Measurements from ENCODE around the gene VSNL1. TPM values are rescaled to one million over a fixed set of nuclear protein-coding genes. Genes with fewer than 3 reads are reported as not detected.

Gene VSNL1
- total RNA-seq, 2 donors from 2014 or later: not detected

DNA sequence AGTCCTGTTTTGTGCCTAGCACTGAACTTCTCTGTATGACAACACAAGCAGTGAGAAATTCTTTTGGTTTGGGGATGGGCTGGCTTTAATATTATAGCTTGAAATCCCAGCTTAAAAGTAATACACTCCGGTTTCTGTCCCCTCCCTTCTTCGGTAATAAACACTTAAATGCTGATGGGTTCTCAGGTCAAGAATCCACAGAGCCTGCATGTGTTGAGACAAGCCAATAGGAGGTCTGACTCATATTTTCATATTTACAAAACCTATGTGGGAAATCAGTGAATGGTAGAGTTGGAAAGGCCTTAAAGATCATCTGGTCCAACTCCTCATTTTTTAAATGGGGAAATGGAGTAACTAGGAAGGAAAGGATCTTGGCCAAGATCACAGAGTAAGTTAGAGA lies 47.5 kb downstream of the VSNL1 start:
- TF ChIP-seq, protein P1, sequence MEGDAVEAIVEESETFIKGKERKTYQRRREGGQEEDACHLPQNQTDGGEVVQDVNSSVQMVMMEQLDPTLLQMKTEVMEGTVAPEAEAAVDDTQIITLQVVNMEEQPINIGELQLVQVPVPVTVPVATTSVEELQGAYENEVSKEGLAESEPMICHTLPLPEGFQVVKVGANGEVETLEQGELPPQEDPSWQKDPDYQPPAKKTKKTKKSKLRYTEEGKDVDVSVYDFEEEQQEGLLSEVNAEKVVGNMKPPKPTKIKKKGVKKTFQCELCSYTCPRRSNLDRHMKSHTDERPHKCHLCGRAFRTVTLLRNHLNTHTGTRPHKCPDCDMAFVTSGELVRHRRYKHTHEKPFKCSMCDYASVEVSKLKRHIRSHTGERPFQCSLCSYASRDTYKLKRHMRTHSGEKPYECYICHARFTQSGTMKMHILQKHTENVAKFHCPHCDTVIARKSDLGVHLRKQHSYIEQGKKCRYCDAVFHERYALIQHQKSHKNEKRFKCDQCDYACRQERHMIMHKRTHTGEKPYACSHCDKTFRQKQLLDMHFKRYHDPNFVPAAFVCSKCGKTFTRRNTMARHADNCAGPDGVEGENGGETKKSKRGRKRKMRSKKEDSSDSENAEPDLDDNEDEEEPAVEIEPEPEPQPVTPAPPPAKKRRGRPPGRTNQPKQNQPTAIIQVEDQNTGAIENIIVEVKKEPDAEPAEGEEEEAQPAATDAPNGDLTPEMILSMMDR (IDR thresholded peaks at IDR 0.05): no peak
- no peaks in the 10 kb centered on the region for H3K27me3 ChIP-seq (replicated peaks; ENCODE audit: insufficient read depth)
- DNase-seq (ENCODE audit: low spot score) (no peak), ATAC-seq (ENCODE audit: insufficient number of reproducible peaks, low FRiP score, low read depth) (no peak)
- H3K36me3 ChIP-seq: no peaks in the 10 kb centered on the region
- no peaks in the 10 kb centered on the region for H3K9me3 ChIP-seq
- no peak overlapping the region for H3K27ac ChIP-seq
- H3K4me1 ChIP-seq (ENCODE audit: control insufficient read depth in 1 of 2, low read depth in 2 of 2): no peaks in the 10 kb centered on the region
- H3K4me3 ChIP-seq: no peak overlapping the region

- Histone ChIP-seq H3K4me1 (ENCODE audit: control insufficient read depth in 1 of 2, low read depth in 2 of 2) (peaks cover 6 to 10% of the 10 kb centered on the region in 2 donors), H3K4me3 (no peak overlapping the region), H3K27ac (no peak overlapping the region), H3K9me3 (no peaks in the 10 kb centered on the region), H3K27me3 (replicated peaks; ENCODE audit: insufficient read depth) (no peaks in the 10 kb centered on the region), H3K36me3 (no peaks in the 10 kb centered on the region)
- ATAC-seq (ENCODE audit: insufficient number of reproducible peaks, low FRiP score, low read depth): no peak
- TF ChIP-seq, protein P1 (IDR thresholded peaks at IDR 0.05): no peak
- DNase-seq (ENCODE audit: low spot score): no peak
Observed at GRCh38 chr2:17589406-17590035, 49.0 kb downstream of the VSNL1 start.

DNA sequence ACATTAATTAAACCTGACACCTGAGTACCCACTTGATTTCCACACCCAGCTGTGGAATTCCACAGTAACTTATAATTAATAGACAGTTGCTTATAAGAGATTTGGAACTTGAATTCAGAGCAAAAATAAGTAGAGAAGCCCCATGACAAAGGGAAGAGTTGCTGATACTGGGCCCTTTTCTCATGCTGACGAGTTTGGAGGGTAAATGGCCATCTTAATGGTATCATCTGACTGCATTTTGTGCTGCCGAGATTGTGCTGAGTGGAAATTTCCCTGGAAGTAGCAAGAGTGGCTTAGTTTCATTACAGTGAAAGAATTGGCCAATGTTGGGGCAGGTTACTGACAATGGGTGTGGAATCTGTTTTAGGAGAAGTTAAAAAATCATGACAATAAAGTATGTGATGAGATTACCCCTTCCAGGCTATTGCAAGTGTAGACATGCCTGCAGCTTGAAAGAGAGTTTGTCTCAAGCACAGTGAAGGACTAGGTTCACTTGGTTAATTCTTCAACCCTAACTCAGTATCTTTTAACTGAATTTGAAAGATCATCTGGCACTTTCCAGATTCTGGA lies 49.9 kb downstream of the VSNL1 start:
- DNase-seq (ENCODE audit: low spot score) (no peak), ATAC-seq (ENCODE audit: insufficient number of reproducible peaks, low FRiP score, low read depth) (no peak)
- no peak overlapping the region for H3K4me3 ChIP-seq
- no peaks in the 10 kb centered on the region for H3K36me3 ChIP-seq
- no peaks in the 10 kb centered on the region for H3K9me3 ChIP-seq
- H3K27me3 ChIP-seq (replicated peaks; ENCODE audit: insufficient read depth): no peaks in the 10 kb centered on the region
- H3K27ac ChIP-seq: no peak overlapping the region
- peaks cover 8 to 15% of the 10 kb centered on the region in 2 donors for H3K4me1 ChIP-seq (ENCODE audit: control insufficient read depth in 1 of 2, low read depth in 2 of 2)
- TF ChIP-seq, protein P1 (IDR thresholded peaks at IDR 0.05): no peak

- H3K9me3 ChIP-seq: no peaks in the 10 kb centered on the region
- ATAC-seq (ENCODE audit: insufficient number of reproducible peaks, low FRiP score, low read depth): no peak
- H3K27ac ChIP-seq: no peak overlapping the region
- H3K4me1 ChIP-seq (ENCODE audit: control insufficient read depth in 1 of 2, low read depth in 2 of 2): peaks cover 8 to 15% of the 10 kb centered on the region in 2 donors
- no peaks in the 10 kb centered on the region for H3K36me3 ChIP-seq
- no peak for DNase-seq (ENCODE audit: low spot score)
- no peaks in the 10 kb centered on the region for H3K27me3 ChIP-seq (replicated peaks; ENCODE audit: insufficient read depth)
- TF ChIP-seq, protein P1 (IDR thresholded peaks at IDR 0.05): no peak
- H3K4me3 ChIP-seq: no peak overlapping the region
Observed at GRCh38 chr2:17591846-17592245, 51.4 kb downstream of the VSNL1 start.

- peaks cover 8 to 15% of the 10 kb centered on the region in 2 donors for H3K4me1 ChIP-seq (ENCODE audit: control insufficient read depth in 1 of 2, low read depth in 2 of 2)
- H3K27ac ChIP-seq: no peak overlapping the region
- no peaks in the 10 kb centered on the region for H3K9me3 ChIP-seq
- H3K4me3 ChIP-seq: no peak overlapping the region
- DNase-seq (ENCODE audit: low spot score): no peak
- ATAC-seq (ENCODE audit: insufficient number of reproducible peaks, low FRiP score, low read depth): no peak
- H3K27me3 ChIP-seq (replicated peaks; ENCODE audit: insufficient read depth): no peaks in the 10 kb centered on the region
- TF ChIP-seq, protein P1 (IDR thresholded peaks at IDR 0.05): no peak
- no peaks in the 10 kb centered on the region for H3K36me3 ChIP-seq
Observed at GRCh38 chr2:17592731-17593409, 52.4 kb downstream of the VSNL1 start.

Data from thoracic aorta (tissue), 2 donors.